ENCODE data around the gene MTNR1A.

- no peak for TF ChIP-seq RXRA (IDR thresholded peaks at IDR 0.05)
- TF ChIP-seq, protein P1, sequence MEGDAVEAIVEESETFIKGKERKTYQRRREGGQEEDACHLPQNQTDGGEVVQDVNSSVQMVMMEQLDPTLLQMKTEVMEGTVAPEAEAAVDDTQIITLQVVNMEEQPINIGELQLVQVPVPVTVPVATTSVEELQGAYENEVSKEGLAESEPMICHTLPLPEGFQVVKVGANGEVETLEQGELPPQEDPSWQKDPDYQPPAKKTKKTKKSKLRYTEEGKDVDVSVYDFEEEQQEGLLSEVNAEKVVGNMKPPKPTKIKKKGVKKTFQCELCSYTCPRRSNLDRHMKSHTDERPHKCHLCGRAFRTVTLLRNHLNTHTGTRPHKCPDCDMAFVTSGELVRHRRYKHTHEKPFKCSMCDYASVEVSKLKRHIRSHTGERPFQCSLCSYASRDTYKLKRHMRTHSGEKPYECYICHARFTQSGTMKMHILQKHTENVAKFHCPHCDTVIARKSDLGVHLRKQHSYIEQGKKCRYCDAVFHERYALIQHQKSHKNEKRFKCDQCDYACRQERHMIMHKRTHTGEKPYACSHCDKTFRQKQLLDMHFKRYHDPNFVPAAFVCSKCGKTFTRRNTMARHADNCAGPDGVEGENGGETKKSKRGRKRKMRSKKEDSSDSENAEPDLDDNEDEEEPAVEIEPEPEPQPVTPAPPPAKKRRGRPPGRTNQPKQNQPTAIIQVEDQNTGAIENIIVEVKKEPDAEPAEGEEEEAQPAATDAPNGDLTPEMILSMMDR (IDR thresholded peaks at IDR 0.05; ENCODE audit: low read depth, low read length, missing input control), result no peak
Observed at GRCh38 chr4:186580669-186581068, 25.3 kb upstream of the MTNR1A start.

Data from liver (tissue), 3 donors.